HepG2 (cell line): ENCODE results near the gene RPF1. TPM values are rescaled to one million over a fixed set of nuclear protein-coding genes. Genes with fewer than 3 reads are reported as not detected.

ENCODE experiments used
- ERF ChIP-seq: IDR thresholded peaks from 2 replicates; pipeline ENCODE4 v1.6.1; 2018; ENCODE audit warnings: missing biosample characterization, missing genetic modification reagents
- HNRNPUL1 ChIP-seq: fragments of 200-400 bp; formaldehyde crosslinking; IDR thresholded peaks from 2 replicates; pipeline ENCODE4 v1.6.1; 2017; ENCODE audit warnings: low read depth, mild to moderate bottlenecking, low read length, moderate library complexity
- KMT2B ChIP-seq: IDR thresholded peaks from 2 replicates; pipeline ENCODE4 v1.6.1; 2016; ENCODE audit warnings: missing genetic modification reagents, missing compliant biosample characterization
- NFKB2 ChIP-seq: sonication (generic); formaldehyde crosslinking; IDR thresholded peaks from 2 replicates; pipeline ENCODE4 v1.4.0; 2020; ENCODE audit warnings: missing genetic modification reagents, borderline replicate concordance
- RBAK ChIP-seq: sonication (generic); formaldehyde crosslinking; IDR thresholded peaks from 2 replicates; pipeline ENCODE4 v1.5.1; 2020; ENCODE audit warnings: mild to moderate bottlenecking, missing genetic modification reagents
- RBFOX2 ChIP-seq: fragments of 200-400 bp; formaldehyde crosslinking; IDR thresholded peaks from 2 replicates; pipeline ENCODE4 v1.6.1; 2017; ENCODE audit warnings: low read depth, mild to moderate bottlenecking, low read length
- SIN3A ChIP-seq: IDR thresholded peaks from 2 replicates; pipeline ENCODE4 v1.6.1; 2011; ENCODE audit warnings: low read depth, mild to moderate bottlenecking, control low read depth, low read length, borderline replicate concordance
- ZBTB8A ChIP-seq: sonication (generic); formaldehyde crosslinking; IDR thresholded peaks from 2 replicates; pipeline ENCODE4 v1.4.0; 2020; ENCODE audit warnings: mild to moderate bottlenecking, low read depth, missing genetic modification reagents, borderline replicate concordance
- ZNF124 ChIP-seq: sonication (generic); formaldehyde crosslinking; IDR thresholded peaks from 2 replicates; pipeline ENCODE4 v1.4.0; 2020; ENCODE audit warnings: missing genetic modification reagents
- ZNF20 ChIP-seq: sonication (generic); formaldehyde crosslinking; IDR thresholded peaks from 2 replicates; pipeline ENCODE4 v1.4.0; 2020; ENCODE audit warnings: mild to moderate bottlenecking, moderate library complexity, missing genetic modification reagents
- ZNF34 ChIP-seq: sonication (generic); formaldehyde crosslinking; IDR thresholded peaks from 2 replicates; pipeline ENCODE4 v1.4.0; 2020; ENCODE audit warnings: mild to moderate bottlenecking, missing genetic modification reagents, borderline replicate concordance
- ZNF530 ChIP-seq: sonication (generic); formaldehyde crosslinking; IDR thresholded peaks from 2 replicates; pipeline ENCODE4 v1.5.0; 2020; ENCODE audit warnings: low read depth, mild to moderate bottlenecking, missing genetic modification reagents
- ZNF7 ChIP-seq: IDR thresholded peaks from 2 replicates; pipeline ENCODE4 v1.6.1; 2016; ENCODE audit warnings: missing biosample characterization, missing genetic modification reagents
- ZNF816 ChIP-seq: sonication (generic); formaldehyde crosslinking; IDR thresholded peaks from 2 replicates; pipeline ENCODE4 v1.8.0; 2022; ENCODE audit warnings: missing genetic modification reagents, mild to moderate bottlenecking, borderline replicate concordance
- polyA plus RNA-seq, 8 experiments: library from polyadenylated mRNA; depleted of rRNA in 3 of 8; stranded (reverse) in 7 of 8; unstranded in 1 of 8; fragments of >200 nt; fragmentation: Illumina TruSeq in 4 of 8; extraction: Trizol in 4 of 8; gene quantifications; 2 replicates each; pipeline versions ENCODE4 v1.2.1 to v1.2.3, GENCODE V29; 2011 to 2016; ENCODE audit warnings: low read depth in 4 of 8, missing spikeins in 1 of 8, mixed read lengths in 1 of 8; ENCODE audit not compliant: insufficient read depth in 1 of 8
- total RNA-seq, 5 experiments: library from RNA; depleted of rRNA; stranded (reverse); fragments of >200 nt; fragmentation: Illumina TruSeq; extraction: Trizol; gene quantifications; 2 replicates each; pipeline ENCODE4 v1.2.3, GENCODE V29; 2016; ENCODE audit warnings: low read depth in 1 of 5
- TF ChIP-seq, protein P1 (sequence below): sonication (generic); formaldehyde crosslinking; IDR thresholded peaks from 2 replicates; pipeline ENCODE4 v1.5.1; 2020; ENCODE audit warnings: mild to moderate bottlenecking, missing genetic modification reagents, moderate library complexity
- TF ChIP-seq, protein P2 (sequence below): IDR thresholded peaks from 2 replicates; pipeline ENCODE4 v1.6.1; 2016; ENCODE audit warnings: missing compliant biosample characterization, missing genetic modification reagents, borderline replicate concordance
- TF ChIP-seq, protein P3 (sequence below): sonication (generic); formaldehyde crosslinking; IDR thresholded peaks from 2 replicates; pipeline ENCODE4 v1.9.0; 2021; ENCODE audit warnings: missing genetic modification reagents, borderline replicate concordance
- TF ChIP-seq, protein P4 (sequence below): sonication (generic); formaldehyde crosslinking; IDR thresholded peaks from 2 replicates; pipeline ENCODE4 v1.5.0; 2020; ENCODE audit warnings: mild to moderate bottlenecking, missing genetic modification reagents, borderline replicate concordance
- TF ChIP-seq, protein P5 (sequence below): IDR thresholded peaks from 2 replicates; pipeline ENCODE4 v1.6.1; 2012; ENCODE audit warnings: inconsistent platforms

Gene RPF1
- total and polyA plus RNA-seq, 2 of the 13 experiments (the other 11 are each of a cell fraction or from before 2014, with no cell fraction given) = 23.0 to 39.0 TPM

DNA sequence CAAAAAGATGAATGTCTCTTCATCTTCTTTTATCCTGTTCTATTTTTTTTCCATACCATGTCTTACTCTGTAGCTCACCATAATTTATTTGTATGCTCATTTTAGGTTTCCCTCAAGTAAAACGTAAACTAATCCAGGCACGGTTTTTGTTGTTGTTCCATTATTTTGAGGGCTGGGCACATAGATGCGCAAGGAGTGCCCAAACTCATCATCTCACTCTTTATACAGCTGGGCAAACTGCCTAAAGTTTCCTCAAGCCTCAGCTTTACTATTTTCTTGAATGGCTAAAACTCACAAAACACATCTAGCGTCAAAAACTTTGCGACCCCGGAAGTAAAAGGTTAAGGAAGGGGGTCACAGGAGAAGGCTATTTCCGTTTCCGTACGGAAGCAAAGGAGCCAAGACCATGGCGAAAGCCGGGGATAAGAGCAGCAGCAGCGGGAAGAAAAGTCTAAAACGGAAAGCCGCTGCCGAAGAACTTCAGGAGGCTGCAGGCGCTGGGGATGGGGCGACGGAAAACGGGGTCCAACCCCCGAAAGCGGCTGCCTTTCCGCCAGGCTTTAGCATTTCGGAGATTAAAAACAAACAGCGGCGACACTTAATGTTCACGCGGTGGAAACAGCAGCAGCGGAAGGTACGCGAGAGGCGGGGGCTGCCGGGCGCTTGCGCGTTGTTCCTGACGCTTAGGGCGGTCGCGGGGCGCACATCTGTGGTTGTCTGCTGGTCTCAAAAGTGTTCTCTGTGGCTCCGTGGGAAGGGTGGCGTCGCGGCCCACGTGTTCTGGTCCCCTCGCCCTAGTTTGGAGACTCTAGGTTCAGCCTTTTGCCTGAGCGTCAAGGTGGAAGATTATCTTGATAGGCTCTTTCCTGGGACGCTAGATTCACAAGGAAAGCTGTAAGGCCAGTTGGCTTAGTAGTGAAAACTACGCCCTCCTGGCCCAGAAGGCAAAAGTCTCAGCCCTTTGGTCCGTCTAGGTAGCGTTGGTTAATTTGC lies at the start of gene RPF1 (continued):
- TF ChIP-seq, protein P1, sequence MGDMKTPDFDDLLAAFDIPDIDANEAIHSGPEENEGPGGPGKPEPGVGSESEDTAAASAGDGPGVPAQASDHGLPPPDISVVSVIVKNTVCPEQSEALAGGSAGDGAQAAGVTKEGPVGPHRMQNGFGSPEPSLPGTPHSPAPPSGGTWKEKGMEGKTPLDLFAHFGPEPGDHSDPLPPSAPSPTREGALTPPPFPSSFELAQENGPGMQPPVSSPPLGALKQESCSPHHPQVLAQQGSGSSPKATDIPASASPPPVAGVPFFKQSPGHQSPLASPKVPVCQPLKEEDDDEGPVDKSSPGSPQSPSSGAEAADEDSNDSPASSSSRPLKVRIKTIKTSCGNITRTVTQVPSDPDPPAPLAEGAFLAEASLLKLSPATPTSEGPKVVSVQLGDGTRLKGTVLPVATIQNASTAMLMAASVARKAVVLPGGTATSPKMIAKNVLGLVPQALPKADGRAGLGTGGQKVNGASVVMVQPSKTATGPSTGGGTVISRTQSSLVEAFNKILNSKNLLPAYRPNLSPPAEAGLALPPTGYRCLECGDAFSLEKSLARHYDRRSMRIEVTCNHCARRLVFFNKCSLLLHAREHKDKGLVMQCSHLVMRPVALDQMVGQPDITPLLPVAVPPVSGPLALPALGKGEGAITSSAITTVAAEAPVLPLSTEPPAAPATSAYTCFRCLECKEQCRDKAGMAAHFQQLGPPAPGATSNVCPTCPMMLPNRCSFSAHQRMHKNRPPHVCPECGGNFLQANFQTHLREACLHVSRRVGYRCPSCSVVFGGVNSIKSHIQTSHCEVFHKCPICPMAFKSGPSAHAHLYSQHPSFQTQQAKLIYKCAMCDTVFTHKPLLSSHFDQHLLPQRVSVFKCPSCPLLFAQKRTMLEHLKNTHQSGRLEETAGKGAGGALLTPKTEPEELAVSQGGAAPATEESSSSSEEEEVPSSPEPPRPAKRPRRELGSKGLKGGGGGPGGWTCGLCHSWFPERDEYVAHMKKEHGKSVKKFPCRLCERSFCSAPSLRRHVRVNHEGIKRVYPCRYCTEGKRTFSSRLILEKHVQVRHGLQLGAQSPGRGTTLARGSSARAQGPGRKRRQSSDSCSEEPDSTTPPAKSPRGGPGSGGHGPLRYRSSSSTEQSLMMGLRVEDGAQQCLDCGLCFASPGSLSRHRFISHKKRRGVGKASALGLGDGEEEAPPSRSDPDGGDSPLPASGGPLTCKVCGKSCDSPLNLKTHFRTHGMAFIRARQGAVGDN (CRISPR knock-in tag) = peak; percentile 87
- TF ChIP-seq KMT2B (CRISPR knock-in tag) (peak; percentile 92), ZBTB8A (CRISPR knock-in tag) (peak; percentile 57; the same call in 1 of the 2 replicates), ZNF34 (CRISPR knock-in tag) (peak; percentile 69; the same call in 1 of the 2 replicates), ZNF124 (peak; percentile 99), SIN3A (0 out of 2 replicates have a peak, but pooled peaks have one; percentile 20), HNRNPUL1 (no peak), ERF (CRISPR knock-in tag) (peak; percentile 52; the same call in 1 of the 2 replicates), RBFOX2 (peak; percentile 82), ZNF530 (CRISPR knock-in tag) (no peak), ZNF7 (no peak), ZNF816 (CRISPR knock-in tag) (no peak), NFKB2 (CRISPR knock-in tag) (peak; percentile 77; the same call in 1 of the 2 replicates), RBAK (CRISPR knock-in tag) (no peak), ZNF20 (CRISPR knock-in tag) (no peak)
- TF ChIP-seq, protein P2, sequence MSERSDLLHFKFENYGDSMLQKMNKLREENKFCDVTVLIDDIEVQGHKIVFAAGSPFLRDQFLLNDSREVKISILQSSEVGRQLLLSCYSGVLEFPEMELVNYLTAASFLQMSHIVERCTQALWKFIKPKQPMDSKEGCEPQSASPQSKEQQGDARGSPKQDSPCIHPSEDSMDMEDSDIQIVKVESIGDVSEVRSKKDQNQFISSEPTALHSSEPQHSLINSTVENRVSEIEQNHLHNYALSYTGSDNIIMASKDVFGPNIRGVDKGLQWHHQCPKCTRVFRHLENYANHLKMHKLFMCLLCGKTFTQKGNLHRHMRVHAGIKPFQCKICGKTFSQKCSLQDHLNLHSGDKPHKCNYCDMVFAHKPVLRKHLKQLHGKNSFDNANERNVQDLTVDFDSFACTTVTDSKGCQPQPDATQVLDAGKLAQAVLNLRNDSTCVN = peak; percentile 54; the same call in 1 of the 2 replicates
- TF ChIP-seq, protein P3, sequence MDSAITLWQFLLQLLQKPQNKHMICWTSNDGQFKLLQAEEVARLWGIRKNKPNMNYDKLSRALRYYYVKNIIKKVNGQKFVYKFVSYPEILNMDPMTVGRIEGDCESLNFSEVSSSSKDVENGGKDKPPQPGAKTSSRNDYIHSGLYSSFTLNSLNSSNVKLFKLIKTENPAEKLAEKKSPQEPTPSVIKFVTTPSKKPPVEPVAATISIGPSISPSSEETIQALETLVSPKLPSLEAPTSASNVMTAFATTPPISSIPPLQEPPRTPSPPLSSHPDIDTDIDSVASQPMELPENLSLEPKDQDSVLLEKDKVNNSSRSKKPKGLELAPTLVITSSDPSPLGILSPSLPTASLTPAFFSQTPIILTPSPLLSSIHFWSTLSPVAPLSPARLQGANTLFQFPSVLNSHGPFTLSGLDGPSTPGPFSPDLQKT (CRISPR knock-in tag) = 0 out of 2 replicates have a peak, but pooled peaks have one; percentile 37
- TF ChIP-seq, protein P4, sequence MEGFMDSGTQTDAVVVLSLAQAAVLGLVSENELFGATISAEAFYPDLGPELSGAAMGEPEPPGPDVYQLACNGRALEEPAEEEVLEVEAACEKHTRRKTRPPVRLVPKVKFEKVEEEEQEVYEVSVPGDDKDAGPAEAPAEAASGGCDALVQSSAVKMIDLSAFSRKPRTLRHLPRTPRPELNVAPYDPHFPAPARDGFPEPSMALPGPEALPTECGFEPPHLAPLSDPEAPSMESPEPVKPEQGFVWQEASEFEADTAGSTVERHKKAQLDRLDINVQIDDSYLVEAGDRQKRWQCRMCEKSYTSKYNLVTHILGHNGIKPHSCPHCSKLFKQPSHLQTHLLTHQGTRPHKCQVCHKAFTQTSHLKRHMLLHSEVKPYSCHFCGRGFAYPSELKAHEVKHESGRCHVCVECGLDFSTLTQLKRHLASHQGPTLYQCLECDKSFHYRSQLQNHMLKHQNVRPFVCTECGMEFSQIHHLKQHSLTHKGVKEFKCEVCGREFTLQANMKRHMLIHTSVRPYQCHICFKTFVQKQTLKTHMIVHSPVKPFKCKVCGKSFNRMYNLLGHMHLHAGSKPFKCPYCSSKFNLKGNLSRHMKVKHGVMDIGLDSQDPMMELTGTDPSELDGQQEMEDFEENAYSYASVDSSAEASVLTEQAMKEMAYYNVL (CRISPR knock-in tag) = peak; percentile 56; the same call in 1 of the 2 replicates
- TF ChIP-seq, protein P5, sequence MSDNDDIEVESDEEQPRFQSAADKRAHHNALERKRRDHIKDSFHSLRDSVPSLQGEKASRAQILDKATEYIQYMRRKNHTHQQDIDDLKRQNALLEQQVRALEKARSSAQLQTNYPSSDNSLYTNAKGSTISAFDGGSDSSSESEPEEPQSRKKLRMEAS = peak; percentile 70
